GM18520 (cell line): Measurements from ENCODE around the gene SLC4A1AP.

Experiments used
- ATAC-seq: cut with Tn5 transposase; IDR thresholded peaks from one replicate; pipeline ENCODE4 v1.9.1; 2021; ENCODE audit not compliant: unreplicated experiment

SLC4A1AP gene

GRCh38 chr2:27720004-27720551 is 56.4 kb downstream of the SLC4A1AP start:
- ATAC-seq = no peak

GRCh38 chr2:27721335-27721734 is 57.6 kb downstream of the SLC4A1AP start:
- no peak for ATAC-seq

DNA sequence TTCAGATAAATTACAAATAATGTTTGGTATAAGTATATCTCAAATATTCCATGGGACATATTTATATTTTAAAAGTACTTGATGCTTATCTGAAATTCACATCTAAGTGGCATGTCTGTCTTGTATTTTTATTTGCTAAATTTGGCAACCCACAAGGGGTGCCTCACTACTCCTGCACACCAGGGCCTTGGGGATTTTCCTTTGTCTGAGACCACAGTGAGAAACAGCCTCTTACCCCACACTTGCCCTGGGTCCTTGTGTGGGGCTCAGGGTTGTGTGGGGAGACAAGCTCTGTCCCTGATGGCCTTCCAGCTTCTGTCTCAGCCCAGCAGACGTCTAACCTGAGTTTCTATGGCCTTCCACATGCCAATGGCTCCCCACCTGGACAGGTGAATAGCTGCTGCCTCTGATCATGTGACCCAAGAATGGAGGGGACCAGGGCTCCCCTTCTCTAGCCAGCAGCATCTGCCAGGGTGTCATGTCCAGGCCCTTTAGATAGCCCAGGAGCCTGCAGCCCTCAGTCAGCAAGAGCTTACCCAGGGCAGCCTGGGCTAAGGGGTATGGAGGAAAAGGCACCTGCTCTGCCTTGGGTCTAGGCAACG is 58.3 kb downstream of the SLC4A1AP start:
- no peak for ATAC-seq

- ATAC-seq = no peak
Observed at GRCh38 chr2:27723372-27724144, 59.9 kb downstream of the SLC4A1AP start.

DNA sequence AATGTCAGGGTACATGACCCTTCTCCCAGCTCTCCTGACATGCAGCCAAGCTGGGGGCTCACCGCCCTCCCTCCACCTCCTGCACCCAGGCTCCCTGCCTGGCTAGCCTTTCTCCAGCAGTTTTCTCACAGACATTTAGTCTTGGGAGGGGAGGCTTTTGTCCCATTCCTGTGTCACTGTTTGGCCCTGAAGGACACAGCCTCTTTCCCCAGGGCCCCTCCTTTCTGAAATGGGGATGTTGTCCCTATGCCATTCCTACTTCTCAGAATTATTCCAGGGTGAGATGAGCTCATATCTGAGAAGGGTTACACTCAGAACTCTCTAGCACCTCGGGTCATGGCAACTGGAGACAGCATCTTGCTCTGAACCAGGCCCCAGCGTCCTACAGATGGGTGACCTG is 60.5 kb downstream of the SLC4A1AP start:
- no peak for ATAC-seq

- ATAC-seq = no peak
Observed at GRCh38 chr2:27724905-27725701, 61.4 kb downstream of the SLC4A1AP start.

DNA sequence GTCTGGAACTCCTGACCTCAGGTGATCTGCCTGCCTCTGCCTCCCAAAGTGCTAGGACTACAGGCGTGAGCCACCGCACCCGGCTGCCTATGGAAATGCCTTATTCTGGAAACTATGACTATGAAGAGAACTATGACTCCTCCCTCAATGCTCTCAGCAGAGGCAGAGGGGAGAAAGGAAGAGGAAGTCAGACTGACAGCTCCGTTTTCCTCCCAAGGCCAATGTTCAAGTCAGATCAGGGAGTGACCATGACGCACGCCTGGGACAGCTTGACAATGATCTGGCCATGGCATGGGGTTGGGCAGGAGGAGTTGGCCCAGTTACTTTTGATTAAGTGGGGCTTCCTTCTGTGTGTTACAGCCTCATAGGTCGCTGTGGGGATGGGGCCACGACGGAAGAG is 63.6 kb downstream of the SLC4A1AP start:
- ATAC-seq = no peak

GRCh38 chr2:27728081-27728858 is 64.6 kb downstream of the SLC4A1AP start:
- no peak for ATAC-seq

DNA sequence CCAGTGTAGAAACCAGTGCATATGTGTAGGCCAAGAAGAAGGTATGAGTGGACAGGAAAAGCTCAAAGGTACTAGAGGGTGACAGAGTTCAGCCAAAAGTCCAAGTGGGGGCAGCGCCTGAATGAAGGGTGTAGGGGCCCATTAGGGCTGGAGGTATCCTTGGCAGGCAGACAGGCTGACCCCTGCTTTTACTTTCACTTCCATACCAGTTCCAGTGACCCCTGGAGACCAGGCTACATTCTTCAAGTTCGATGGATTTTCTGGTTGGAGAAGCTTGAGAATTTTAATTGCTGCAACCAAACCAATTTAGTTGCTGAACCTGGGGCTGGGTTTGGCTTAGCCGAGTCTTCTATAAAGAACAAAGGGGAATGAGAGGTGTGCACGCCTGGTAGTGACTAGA is 65.5 kb downstream of the SLC4A1AP start:
- ATAC-seq = no peak

DNA sequence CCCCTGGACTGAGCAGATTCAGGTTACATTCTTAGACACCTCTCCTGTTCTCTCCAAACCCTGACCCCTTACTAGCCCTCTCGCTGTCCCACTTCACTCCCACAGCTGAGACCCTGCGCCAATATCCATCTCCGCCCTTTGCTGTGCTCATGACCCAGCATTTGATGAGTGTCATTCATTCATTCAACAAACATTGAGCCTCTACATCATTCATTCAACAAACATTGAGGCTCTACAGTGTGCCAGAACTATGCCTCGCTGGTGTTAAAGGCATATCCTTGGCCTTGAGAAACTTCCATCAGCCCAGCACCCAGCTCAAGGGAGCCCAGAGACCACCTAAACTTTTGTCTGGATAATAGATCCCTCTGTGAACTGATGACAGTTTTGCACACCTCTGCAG is 65.9 kb downstream of the SLC4A1AP start:
- ATAC-seq = no peak

- ATAC-seq = no peak
Observed at GRCh38 chr2:27730261-27730662, 66.6 kb downstream of the SLC4A1AP start.

DNA sequence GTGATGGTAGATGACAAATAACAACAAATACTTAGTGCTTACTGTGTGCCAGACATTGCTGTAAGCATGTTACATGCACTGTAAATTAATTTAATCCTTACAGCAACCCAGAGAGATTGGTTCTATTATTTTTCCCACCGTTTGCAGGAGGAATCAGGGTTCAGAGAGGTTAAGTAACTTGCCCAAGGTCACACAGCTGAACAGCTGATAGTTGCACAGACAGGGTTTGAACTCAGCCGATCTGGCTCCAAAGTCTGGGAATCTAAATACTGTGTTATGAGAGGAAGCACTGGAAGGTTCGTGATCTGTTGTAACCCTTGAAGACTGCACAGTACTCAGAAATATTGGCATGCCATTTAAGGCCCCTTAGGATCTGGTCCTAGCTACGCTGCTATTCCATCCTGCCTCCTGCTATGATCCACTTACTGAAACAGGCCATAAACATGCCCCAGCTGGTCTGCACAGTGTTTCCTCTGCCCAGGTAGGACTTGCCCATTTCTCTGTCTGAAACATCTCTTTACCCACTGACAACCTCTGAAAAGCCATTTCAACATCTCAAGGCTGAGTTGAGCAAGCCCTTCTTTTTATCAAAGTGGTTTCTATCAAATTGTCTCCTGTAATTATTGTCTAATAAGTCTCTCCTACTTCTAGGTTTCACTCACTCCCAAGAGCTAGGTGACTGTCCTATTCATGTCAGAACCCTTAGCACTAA is 67.4 kb downstream of the SLC4A1AP start:
- ATAC-seq = no peak

DNA sequence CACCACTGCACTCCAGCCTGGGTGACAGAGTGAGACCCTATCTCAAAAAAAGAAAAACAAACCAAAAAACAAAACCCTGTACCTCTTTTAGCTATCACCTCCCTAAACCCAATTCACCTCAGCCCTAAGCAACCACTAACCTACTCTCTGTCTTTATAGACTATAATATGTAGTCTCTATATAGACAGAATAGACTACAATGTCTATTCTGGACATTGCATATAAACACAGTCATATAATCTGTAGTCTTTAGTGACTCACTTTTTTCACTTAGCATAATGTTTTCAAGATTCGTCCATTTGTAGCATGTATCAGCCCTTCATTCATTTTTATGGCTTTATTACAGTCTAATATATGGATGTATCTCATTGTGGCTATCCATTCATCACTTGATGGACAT is 70.6 kb downstream of the SLC4A1AP start:
- no peak for ATAC-seq

- ATAC-seq = no peak
Observed at GRCh38 chr2:27735263-27735904, 71.7 kb downstream of the SLC4A1AP start.

DNA sequence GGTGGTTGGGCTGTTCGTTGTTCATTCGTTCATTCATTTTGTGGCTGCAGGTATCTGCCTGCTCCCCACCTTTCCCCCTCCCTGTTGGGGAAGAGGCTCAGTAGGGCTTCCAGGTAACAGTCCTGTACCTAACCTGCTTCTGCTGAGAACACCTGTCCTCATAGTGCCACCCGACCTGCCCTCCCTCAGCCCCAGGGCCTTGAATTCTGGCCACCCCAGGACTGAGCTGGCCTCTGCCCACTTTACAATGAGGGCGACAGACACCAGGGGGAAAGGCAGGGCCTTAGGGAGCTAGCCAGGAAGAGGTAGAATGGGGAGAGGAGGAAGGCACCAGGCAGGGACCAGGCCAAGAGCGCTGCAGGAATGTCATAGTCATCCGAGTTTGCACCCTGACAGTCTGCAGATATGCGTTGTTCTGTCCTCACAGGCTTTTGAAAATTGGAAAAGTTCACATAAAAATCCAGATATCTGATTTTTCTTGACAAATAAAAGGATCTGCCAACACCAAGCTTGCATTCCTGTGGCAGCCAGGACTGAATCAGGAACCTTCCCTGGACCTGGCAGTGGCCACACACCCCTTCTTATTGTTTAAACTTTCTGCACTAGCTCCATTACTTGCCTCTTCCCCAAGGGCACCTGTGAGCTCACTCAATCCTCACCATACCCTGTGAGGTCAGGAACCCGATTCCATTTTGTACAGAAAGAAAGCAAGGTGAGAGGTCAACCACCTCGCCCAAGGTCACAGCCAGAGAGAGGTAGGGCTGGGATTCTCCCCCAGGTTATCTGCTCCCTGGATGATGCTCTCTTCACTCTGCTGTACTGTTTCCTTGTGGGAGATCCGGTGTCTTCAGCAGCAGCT is 72.6 kb downstream of the SLC4A1AP start:
- ATAC-seq = no peak

DNA sequence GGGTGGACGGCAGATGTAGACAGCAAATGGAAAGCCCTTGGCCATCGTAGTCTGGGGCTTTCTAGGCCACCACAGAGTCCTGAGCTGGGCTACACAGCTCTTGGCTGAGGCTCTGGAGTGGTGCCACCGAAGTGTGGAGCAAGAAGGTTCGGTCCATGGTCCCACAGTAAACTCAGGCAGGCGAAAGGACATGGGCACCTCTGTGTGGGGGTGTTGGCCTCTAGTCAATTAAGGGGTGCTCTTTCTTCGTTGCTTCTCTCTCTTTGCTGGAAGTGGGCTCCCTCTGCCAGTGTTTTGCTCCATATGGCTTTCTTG is 73.2 kb downstream of the SLC4A1AP start:
- no peak for ATAC-seq

DNA sequence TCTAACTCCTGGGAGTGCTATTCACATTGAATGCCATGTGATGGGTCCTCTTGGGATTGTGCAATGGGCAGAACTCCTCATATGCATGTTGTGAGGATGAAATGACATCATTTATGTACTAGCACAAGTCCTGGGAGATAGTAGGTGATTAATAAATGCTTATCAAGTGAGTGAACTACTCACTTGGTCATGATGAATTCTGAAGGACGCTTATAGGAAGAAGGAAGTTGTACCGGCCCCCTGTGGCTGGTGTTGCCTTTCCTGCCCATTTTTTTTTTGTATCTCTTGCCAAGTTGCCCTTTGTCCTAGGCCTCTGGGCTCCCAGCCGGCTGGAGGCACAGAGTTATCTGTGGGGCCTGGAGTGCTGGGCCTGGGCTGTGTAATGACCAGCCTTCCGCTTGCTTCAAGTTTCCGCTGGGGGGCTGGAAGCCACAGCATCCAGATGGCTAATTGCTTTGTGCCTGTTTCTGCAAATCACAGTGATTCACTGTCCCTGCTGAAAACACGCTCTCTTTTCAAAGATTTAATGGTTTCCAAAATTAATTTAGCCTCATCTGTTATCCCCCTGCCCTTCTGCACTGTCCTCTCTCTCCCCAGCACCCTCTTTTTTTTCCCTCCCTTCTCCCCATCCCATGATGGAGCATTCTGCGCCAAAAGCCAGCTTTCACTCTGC is 74.1 kb downstream of the SLC4A1AP start:
- ATAC-seq = no peak

DNA sequence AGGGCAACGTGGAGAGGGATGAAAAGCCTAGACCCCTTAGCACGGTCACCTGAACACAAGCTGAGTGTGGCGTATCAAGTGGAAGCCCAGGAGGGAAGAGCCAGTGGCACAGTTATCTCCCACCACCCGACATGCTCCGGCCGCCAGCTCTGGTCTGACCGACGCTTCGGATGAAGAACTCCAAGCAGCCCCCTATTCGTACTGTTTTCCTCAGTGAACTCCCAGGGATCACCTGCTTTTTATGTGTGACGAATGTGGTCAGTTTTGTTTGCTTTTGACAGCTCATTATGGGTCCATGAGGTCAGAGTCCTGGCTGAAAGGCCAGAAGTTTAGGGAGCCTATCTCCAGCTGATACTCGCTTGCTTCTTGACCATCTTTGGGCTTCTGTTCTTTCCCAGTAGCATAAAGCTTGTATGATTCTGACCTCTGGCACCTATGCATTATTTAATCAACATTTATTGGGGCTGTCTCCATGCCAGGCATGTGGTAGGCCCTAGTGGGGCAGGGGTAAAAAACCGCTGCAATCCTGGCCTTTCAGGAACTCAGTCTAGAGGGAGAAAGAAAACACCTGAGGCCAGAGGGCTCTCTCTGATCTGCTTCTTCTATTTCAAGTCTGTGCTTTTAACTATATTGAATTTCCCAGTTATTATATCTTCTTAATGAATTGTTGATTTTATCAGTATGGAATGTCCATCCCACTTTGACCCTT is 74.8 kb downstream of the SLC4A1AP start:
- ATAC-seq = no peak
